A549 (cell line): ENCODE measurements around the gene ZNF423. TPM values are rescaled to one million over a fixed set of nuclear protein-coding genes. Genes with fewer than 3 reads are reported as not detected.

Source experiments
- ATAC-seq, 2 experiments: fragments of 200-7000 bp in 1 of 2; fragments of >200 bp in 1 of 2; cut with Nextera tagmentation in 1 of 2; cut with Tn5 transposase in 1 of 2; 3 replicates each; pipeline versions ENCODE4 v1.8.0 to v1.9.1; 2018 to 2020; ENCODE audit warnings: mild to moderate bottlenecking in 1 of 2, moderate library complexity in 1 of 2
- CTCF ChIA-PET: fragments of 300-600 bp; sonication (Branson Sonifier 250); formaldehyde crosslinking; extraction: SDS; loops from one replicate; lab custom pipeline; 2021; ENCODE audit warnings: antibody characterized with exemption, inconsistent platforms; lab: Yijun Ruan, JAX
- POLR2A ChIA-PET: fragments of 350-600 bp; formaldehyde crosslinking; extraction: SDS; loops from one replicate; lab custom pipeline; 2021; ENCODE audit warnings: antibody characterized with exemption, inconsistent platforms; lab: Yijun Ruan, JAX
- DNase-seq, 2 experiments: peaks; one replicate each; pipeline versions ENCODE4 v3.0.0 to v3.0.0-alpha.2; 2011 to 2016; ENCODE audit warnings: low read depth in 1 of 2, low spot score in 1 of 2
- FAIRE-seq: peaks from 2 replicates; lab custom pipeline; 2011; peaks lifted over from hg19 to GRCh38; lab: Jason Lieb, UNC
- H3K27ac ChIP-seq, 2 experiments: fragments of >200 bp; sonication (Bioruptor Twin); formaldehyde crosslinking; 3 replicates each; pipeline ENCODE4 v1.5.1; 2016 to 2017
- H3K4me1 ChIP-seq: fragments of >200 bp; sonication (Bioruptor Twin); formaldehyde crosslinking; 3 replicates; pipeline ENCODE4 v1.6.1; 2016
- H3K4me2 ChIP-seq: fragments of >200 bp; sonication (Bioruptor Twin); formaldehyde crosslinking; 3 replicates; pipeline ENCODE4 v1.6.1; 2016
- H3K4me3 ChIP-seq: fragments of >200 bp; sonication (Bioruptor Twin); formaldehyde crosslinking; 3 replicates; pipeline ENCODE4 v1.5.1; 2016
- H3K9me3 ChIP-seq: fragments of >200 bp; sonication (Bioruptor Twin); formaldehyde crosslinking; 3 replicates; pipeline ENCODE4 v1.6.1; 2016
- BHLHE40 ChIP-seq: IDR thresholded peaks from 2 replicates; pipeline ENCODE4 v1.6.1; 2012; ENCODE audit warnings: low read depth, low read length, inconsistent platforms
- CBX2 ChIP-seq: fragments of 200-600 bp; sonication (generic); IDR thresholded peaks from 2 replicates; pipeline ENCODE4 v1.6.1; 2016; ENCODE audit warnings: low read depth, mild to moderate bottlenecking, borderline replicate concordance
- CHD2 ChIP-seq: fragments of 150-350 bp; IDR thresholded peaks from 2 replicates; pipeline ENCODE4 v1.6.1; 2014; ENCODE audit warnings: low read length; ENCODE audit not compliant: partially characterized antibody
- EP300 ChIP-seq, 2 experiments: fragments of >200 bp; sonication (Bioruptor Twin); formaldehyde crosslinking; IDR thresholded peaks; 2 replicates in 1 of 2; 3 replicates in 1 of 2; pipeline ENCODE4 v1.6.1; 2016 to 2017
- HDAC2 ChIP-seq: fragments of 200-600 bp; sonication (generic); IDR thresholded peaks from 2 replicates; pipeline ENCODE4 v1.6.1; 2016
- HEYL ChIP-seq: fragments of 250-450 bp; sonication (Bioruptor Pico); IDR thresholded peaks from 2 replicates; pipeline ENCODE4 v1.8.0; 2021; ENCODE audit warnings: mild to moderate bottlenecking, moderate library complexity
- HOXA7 ChIP-seq: fragments of 250-450 bp; sonication (Bioruptor Pico); IDR thresholded peaks from 2 replicates; pipeline ENCODE4 v1.5.0; 2020; ENCODE audit warnings: mild to moderate bottlenecking, moderate library complexity
- JUN ChIP-seq, 2 experiments: fragments of >200 bp; sonication (Bioruptor Twin); formaldehyde crosslinking; IDR thresholded peaks; 2 replicates in 1 of 2; 3 replicates in 1 of 2; pipeline ENCODE4 v1.6.1; 2016 to 2017
- JUNB ChIP-seq: fragments of >200 bp; sonication (Bioruptor Twin); formaldehyde crosslinking; IDR thresholded peaks from 2 replicates; pipeline ENCODE4 v1.6.1; 2016
- KDM1A ChIP-seq: fragments of 200-600 bp; sonication (generic); IDR thresholded peaks from 2 replicates; pipeline ENCODE4 v1.6.1; 2016; ENCODE audit warnings: low read depth, mild to moderate bottlenecking
- MAFK ChIP-seq: fragments of 450-650 bp; IDR thresholded peaks from 2 replicates; pipeline ENCODE4 v1.6.1; 2014; ENCODE audit not compliant: partially characterized antibody
- POLR2AphosphoS2 ChIP-seq: conservative IDR thresholded peaks from 2 replicates; pipeline ENCODE4 v1.6.1; 2012; ENCODE audit warnings: low read length, improper control_type of control experiment, inconsistent platforms
- RAD21 ChIP-seq, 2 experiments: fragments of >200 bp in 1 of 2; sonication (Bioruptor Twin) in 1 of 2; formaldehyde crosslinking in 1 of 2; IDR thresholded peaks in 1 of 2; conservative IDR thresholded peaks in 1 of 2; 2 replicates in 1 of 2; 3 replicates in 1 of 2; pipeline ENCODE4 v1.6.1; 2012 to 2018; ENCODE audit warnings: inconsistent platforms in 1 of 2
- RNF2 ChIP-seq: fragments of 200-600 bp; sonication (generic); IDR thresholded peaks from 2 replicates; pipeline ENCODE4 v1.6.1; 2016; ENCODE audit warnings: low read depth, mild to moderate bottlenecking, antibody characterized with exemption, moderate library complexity, borderline replicate concordance
- SMC3 ChIP-seq: fragments of >200 bp; sonication (Bioruptor Twin); formaldehyde crosslinking; IDR thresholded peaks from 3 replicates; pipeline ENCODE4 v1.6.1; 2018; ENCODE audit warnings: inconsistent platforms
- TP53 ChIP-seq: fragments of 250-450 bp; sonication (Bioruptor Pico); IDR thresholded peaks from 2 replicates; pipeline ENCODE4 v1.5.0; 2021; ENCODE audit warnings: mild to moderate bottlenecking, moderate library complexity
- ZC3H11A ChIP-seq: fragments of 450-650 bp; IDR thresholded peaks from 2 replicates; pipeline ENCODE4 v1.6.1; 2014; ENCODE audit warnings: antibody characterized with exemption, mild to moderate bottlenecking
- ZNF302 ChIP-seq: fragments of 250-450 bp; sonication (Bioruptor Pico); IDR thresholded peaks from 2 replicates; pipeline ENCODE4 v1.9.0; 2021; ENCODE audit warnings: inconsistent platforms, mild to moderate bottlenecking, moderate library complexity
- WGBS: methylation state at CpG from one replicate; pipeline ENCODE4 v1.1.6; 2017; ENCODE audit errors: missing lambda C conversion rate; 5-methylcytosine and 5-hydroxymethylcytosine counted together
- polyA plus RNA-seq, 4 experiments: library from polyadenylated mRNA; depleted of rRNA in 3 of 4; stranded (reverse); fragments of >200 nt; fragmentation: RNase III in 1 of 4; extraction: RNeasy Plus Mini Kit Qiagen cat#74134 plus additional on column Dnase treatment in 1 of 4; gene quantifications; 2 replicates in 3 of 4; 3 replicates in 1 of 4; pipeline ENCODE4 v1.2.3, GENCODE V29; 2011 to 2017
- TF ChIP-seq, protein P1 (sequence below): fragments of 450-650 bp; IDR thresholded peaks from 2 replicates; pipeline ENCODE4 v1.6.1; 2014; ENCODE audit warnings: antibody characterized with exemption
- TF ChIP-seq, protein P2 (sequence below): fragments of 150-350 bp; IDR thresholded peaks from 2 replicates; pipeline ENCODE4 v1.6.1; 2014; ENCODE audit warnings: low read depth, mild to moderate bottlenecking, low read length
- TF ChIP-seq, protein P3 (sequence below): fragments of 250-450 bp; sonication (Bioruptor Pico); IDR thresholded peaks from 2 replicates; pipeline ENCODE4 v1.5.0; 2020; ENCODE audit warnings: low read depth, mild to moderate bottlenecking, moderate library complexity

ZNF423 gene
- polyA plus RNA-seq, 2 of the 4 experiments (the other 2 are of a cell fraction), result 0.04 to 0.10 TPM

DNA sequence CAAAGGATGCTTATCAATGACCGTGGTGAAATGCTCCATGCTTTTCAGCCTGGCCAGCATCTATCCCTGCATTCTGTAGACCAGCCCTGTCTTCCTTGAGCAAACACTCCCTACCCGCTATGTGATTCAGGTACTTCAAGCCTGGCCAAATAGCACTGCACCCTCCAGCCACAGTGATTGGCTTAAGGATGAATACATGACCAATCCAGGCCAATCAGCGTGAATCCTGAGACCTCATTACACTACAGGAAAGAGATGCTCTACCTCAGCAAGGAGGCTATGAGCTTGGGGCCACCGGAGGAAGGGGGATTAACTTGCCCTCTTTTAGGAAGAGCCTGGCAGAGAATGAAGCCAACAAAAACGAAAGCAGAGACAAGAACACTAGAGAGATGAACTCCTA is 162.5 kb downstream of the ZNF423 start:
- no peak overlapping the region for H3K4me2 ChIP-seq
- no peak for DNase-seq
- no peaks in the 10 kb centered on the region for H3K4me1 ChIP-seq
- no peak overlapping the region for H3K27ac ChIP-seq
- no peak for TF ChIP-seq ZNF302
- TF ChIP-seq MAFK, result no peak
- no peak for TF ChIP-seq HDAC2
- no peak for TF ChIP-seq BHLHE40
- TF ChIP-seq, protein P1, sequence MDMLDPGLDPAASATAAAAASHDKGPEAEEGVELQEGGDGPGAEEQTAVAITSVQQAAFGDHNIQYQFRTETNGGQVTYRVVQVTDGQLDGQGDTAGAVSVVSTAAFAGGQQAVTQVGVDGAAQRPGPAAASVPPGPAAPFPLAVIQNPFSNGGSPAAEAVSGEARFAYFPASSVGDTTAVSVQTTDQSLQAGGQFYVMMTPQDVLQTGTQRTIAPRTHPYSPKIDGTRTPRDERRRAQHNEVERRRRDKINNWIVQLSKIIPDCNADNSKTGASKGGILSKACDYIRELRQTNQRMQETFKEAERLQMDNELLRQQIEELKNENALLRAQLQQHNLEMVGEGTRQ, result no peak
- no peak for TF ChIP-seq POLR2AphosphoS2
- TF ChIP-seq JUNB, result no peak
- TF ChIP-seq ZC3H11A, result no peak
- no peak for TF ChIP-seq RAD21 (conservative IDR thresholded peaks at IDR 0.05 in 1 of 2, IDR thresholded peaks at IDR 0.05 in 1 of 2)
- TF ChIP-seq KDM1A, result no peak
- no peak for TF ChIP-seq EP300 (IDR thresholded peaks at IDR 0.05)
- TF ChIP-seq JUN (IDR thresholded peaks at IDR 0.05), result no peak
- no peak for TF ChIP-seq HOXA7 (CRISPR knock-in tag)
- TF ChIP-seq, protein P2, sequence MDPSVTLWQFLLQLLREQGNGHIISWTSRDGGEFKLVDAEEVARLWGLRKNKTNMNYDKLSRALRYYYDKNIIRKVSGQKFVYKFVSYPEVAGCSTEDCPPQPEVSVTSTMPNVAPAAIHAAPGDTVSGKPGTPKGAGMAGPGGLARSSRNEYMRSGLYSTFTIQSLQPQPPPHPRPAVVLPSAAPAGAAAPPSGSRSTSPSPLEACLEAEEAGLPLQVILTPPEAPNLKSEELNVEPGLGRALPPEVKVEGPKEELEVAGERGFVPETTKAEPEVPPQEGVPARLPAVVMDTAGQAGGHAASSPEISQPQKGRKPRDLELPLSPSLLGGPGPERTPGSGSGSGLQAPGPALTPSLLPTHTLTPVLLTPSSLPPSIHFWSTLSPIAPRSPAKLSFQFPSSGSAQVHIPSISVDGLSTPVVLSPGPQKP, result no peak
- no peak for TF ChIP-seq SMC3
- FAIRE-seq, result no peak
- POLR2A ChIA-PET, result no interaction called here
- no peak for ATAC-seq
- H3K9me3 ChIP-seq, result no peaks in the 10 kb centered on the region
- WGBS, result 13% methylated on average over 4 of the region's 5 CpGs
- CTCF ChIA-PET, result no interaction called here
- H3K4me3 ChIP-seq, result no peak overlapping the region

DNA sequence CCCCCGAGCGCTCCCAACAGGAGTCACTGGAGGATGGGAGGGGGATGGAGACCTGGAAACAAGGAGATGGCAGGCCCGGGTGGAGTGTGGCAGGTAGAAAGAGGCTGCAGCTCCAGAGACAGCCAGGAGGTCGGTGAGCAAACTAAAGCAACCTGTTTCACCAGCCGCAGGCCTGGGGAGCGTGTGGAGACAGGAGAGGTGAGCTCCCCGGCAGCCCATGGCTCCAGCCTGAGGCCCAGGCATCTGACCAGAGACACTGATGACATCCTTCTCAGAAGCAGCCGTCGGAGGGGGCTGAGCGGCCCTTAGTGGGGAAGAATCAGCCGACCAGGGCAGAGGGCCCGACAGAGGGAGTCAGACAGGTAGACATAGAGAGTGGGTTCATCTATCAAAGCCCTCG is 165.1 kb downstream of the ZNF423 start:
- CTCF ChIA-PET, result no interaction called here
- Histone ChIP-seq H3K4me2 (no peak overlapping the region), H3K4me3 (no peak overlapping the region), H3K27ac (no peak overlapping the region), H3K4me1 (no peaks in the 10 kb centered on the region), H3K9me3 (no peaks in the 10 kb centered on the region)
- 33% methylated on average over 9 of the region's 13 CpGs for WGBS
- POLR2A ChIA-PET, result no interaction called here
- DNase-seq, result no peak
- no peak for ATAC-seq
- TF ChIP-seq JUN (IDR thresholded peaks at IDR 0.05), result no peak
- TF ChIP-seq, protein P3, sequence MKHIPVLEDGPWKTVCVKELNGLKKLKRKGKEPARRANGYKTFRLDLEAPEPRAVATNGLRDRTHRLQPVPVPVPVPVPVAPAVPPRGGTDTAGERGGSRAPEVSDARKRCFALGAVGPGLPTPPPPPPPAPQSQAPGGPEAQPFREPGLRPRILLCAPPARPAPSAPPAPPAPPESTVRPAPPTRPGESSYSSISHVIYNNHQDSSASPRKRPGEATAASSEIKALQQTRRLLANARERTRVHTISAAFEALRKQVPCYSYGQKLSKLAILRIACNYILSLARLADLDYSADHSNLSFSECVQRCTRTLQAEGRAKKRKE (CRISPR knock-in tag), result no peak
- TF ChIP-seq SMC3, result no peak
- TF ChIP-seq HEYL (CRISPR knock-in tag), result no peak
- TF ChIP-seq, protein P1, result no peak
- FAIRE-seq, result no peak

DNA sequence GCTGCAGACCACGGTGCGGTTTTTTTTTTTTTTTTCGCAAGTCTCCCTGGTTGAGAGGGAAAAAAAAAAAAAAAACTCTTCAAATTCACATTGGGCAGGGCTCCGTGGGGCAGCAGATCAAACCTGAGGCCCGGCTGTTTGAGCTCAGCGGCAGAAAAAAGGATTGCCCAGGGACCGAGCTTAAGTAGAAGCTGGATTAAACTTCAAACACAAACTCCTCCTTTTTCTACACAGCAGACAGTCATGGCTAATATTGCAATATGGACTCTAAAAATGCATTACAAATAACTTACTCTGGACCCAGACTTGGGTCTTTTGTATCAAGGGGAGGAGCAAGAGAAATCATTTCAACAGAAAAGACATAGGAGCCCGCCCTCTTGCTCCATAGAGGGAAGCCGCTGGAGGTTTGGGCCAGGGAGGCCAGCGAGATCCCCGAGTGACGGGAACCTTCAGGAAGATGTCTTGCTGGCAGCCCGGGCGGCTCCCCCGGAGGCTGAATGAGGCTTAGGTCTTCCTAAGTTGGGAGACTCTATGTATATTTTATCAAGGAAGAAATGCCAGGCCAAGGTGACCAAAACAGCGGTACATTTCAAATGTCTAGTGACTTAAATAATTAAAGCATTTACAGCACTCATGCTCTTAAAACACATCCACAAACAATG is 167.7 kb downstream of the ZNF423 start:
- TF ChIP-seq CHD2 (no peak), JUN (IDR thresholded peaks at IDR 0.05) (no peak), POLR2AphosphoS2 (no peak), TP53 (CRISPR knock-in tag) (no peak), CBX2 (no peak), RNF2 (no peak), HEYL (CRISPR knock-in tag) (no peak)
- no peak overlapping the region for H3K4me3 ChIP-seq
- ChIA-PET CTCF (interaction anchor here (0.6 to 0.9 kb wide), 3 partner anchors 51 to 189 kb away, joined by 3 read pairs; no protein-coding TSS in a partner anchor), POLR2A (no interaction called here)
- no peak overlapping the region for H3K27ac ChIP-seq
- DNase-seq (no peak), FAIRE-seq (no peak), ATAC-seq (no peak)
- H3K4me1 ChIP-seq, result no peaks in the 10 kb centered on the region
- no peak overlapping the region for H3K4me2 ChIP-seq
- H3K9me3 ChIP-seq, result no peaks in the 10 kb centered on the region
- 29% methylated on average over 16 of the region's 16 CpGs for WGBS
